BJ (cell line): ENCODE data around the gene ARHGAP33. TPM values are rescaled to one million over a fixed set of nuclear protein-coding genes. Genes with fewer than 3 reads are reported as not detected.

Experiments
- CTCF ChIA-PET: fragments of 350-600 bp; formaldehyde crosslinking; extraction: SDS; loops from one replicate; lab custom pipeline; 2021; ENCODE audit warnings: antibody characterized with exemption, inconsistent platforms; lab: Yijun Ruan, JAX
- POLR2A ChIA-PET: fragments of 300-600 bp; sonication (Branson Sonifier 250); formaldehyde crosslinking; extraction: SDS; loops from one replicate; lab custom pipeline; 2021; ENCODE audit warnings: antibody characterized with exemption; lab: Charles Lee
- DNase-seq: peaks from one replicate; pipeline ENCODE4 v3.0.0-alpha.2; 2011; ENCODE audit warnings: low read depth
- H3K27me3 ChIP-seq: 2 replicates; pipeline ENCODE4 v1.6.0; 2011; ENCODE audit warnings: low read length; ENCODE audit not compliant: control insufficient read depth, insufficient read depth
- H3K36me3 ChIP-seq: 2 replicates; pipeline ENCODE4 v1.5.1; 2011; ENCODE audit warnings: low read length; ENCODE audit not compliant: control insufficient read depth, insufficient read depth
- H3K4me3 ChIP-seq: 2 replicates; pipeline ENCODE4 v1.5.1; 2011; ENCODE audit warnings: low read depth, mild to moderate bottlenecking, control low read depth, low read length
- polyA plus RNA-seq: library from polyadenylated mRNA; depleted of rRNA; stranded (reverse); fragments of >200 nt; gene quantifications from 2 replicates; pipeline ENCODE4 v1.2.3, GENCODE V29; 2011
- TF ChIP-seq, protein P1 (sequence below): IDR thresholded peaks from 2 replicates; pipeline ENCODE4 v1.5.1; 2011; ENCODE audit warnings: low read depth, mild to moderate bottlenecking, control low read depth, inconsistent platforms, low read length, moderate library complexity; ENCODE audit not compliant: insufficient read depth

Gene ARHGAP33
- polyA plus RNA-seq, 1 experiment = 3.6 TPM

GRCh38 chr19:35738021-35738886 is 37.1 kb upstream of the ARHGAP33 start:
- TF ChIP-seq, protein P1, sequence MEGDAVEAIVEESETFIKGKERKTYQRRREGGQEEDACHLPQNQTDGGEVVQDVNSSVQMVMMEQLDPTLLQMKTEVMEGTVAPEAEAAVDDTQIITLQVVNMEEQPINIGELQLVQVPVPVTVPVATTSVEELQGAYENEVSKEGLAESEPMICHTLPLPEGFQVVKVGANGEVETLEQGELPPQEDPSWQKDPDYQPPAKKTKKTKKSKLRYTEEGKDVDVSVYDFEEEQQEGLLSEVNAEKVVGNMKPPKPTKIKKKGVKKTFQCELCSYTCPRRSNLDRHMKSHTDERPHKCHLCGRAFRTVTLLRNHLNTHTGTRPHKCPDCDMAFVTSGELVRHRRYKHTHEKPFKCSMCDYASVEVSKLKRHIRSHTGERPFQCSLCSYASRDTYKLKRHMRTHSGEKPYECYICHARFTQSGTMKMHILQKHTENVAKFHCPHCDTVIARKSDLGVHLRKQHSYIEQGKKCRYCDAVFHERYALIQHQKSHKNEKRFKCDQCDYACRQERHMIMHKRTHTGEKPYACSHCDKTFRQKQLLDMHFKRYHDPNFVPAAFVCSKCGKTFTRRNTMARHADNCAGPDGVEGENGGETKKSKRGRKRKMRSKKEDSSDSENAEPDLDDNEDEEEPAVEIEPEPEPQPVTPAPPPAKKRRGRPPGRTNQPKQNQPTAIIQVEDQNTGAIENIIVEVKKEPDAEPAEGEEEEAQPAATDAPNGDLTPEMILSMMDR = no peak
- H3K36me3 ChIP-seq = peaks cover 35% of the 10 kb centered on the region
- no peaks in the 10 kb centered on the region for H3K27me3 ChIP-seq
- POLR2A ChIA-PET = no interaction called here
- no peak for DNase-seq
- no peak overlapping the region for H3K4me3 ChIP-seq
- CTCF ChIA-PET = interaction anchor here (1.5 kb wide), 1 partner anchor 45 kb away, joined by 5 read pairs; no protein-coding TSS in a partner anchor

- ChIA-PET CTCF (interaction anchor here (0.7 kb wide), 1 partner anchor 207 kb away, joined by 3 read pairs; no protein-coding TSS in a partner anchor), POLR2A (no interaction called here)
- peaks cover 34% of the 10 kb centered on the region for H3K36me3 ChIP-seq
These were observed 36.5 kb upstream of the ARHGAP33 start for GRCh38 chr19:35738887-35739229.

DNA sequence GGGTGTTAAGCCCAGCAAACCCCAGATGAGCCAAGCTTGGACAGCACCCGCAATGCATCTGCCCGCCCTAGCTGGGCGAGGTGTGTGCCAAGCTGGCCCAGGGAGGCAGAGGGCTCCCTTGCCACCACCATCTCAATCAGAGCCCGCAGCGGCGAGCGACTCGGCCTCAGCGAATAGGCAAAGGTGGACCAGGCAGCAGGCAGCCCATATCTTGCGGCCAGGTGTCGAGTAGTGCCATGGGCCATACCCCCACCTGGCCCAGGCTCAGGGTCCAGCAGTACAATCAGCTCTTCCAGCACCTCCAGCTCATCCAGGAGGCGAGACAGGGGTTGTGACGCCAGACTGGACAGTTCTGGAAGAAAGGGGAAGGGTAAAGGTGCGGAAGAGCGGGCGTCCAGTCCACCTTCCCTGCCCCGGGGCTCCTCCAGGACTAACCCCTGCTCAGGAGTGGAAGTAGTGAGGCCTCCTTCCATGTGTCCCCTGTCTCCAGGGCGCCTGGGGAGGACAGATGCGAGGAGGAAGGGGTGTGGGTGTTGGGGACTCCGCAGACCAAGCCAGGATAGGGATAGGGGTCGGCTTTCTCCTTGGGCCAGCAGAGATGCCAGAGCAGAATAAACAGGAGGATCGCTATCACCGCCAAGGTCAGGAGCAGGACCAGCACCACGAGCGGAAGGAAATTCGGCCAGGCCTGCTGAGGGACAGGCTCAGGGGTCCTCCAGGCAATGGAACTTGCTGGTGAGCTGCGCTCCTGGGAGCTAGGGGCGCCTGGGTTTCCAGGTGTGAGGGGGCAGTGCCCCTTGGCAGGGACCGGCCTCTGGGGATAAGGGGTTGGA is 35.9 kb upstream of the ARHGAP33 start:
- H3K27me3 ChIP-seq = no peaks in the 10 kb centered on the region
- TF ChIP-seq, protein P1 = no peak
- DNase-seq = no peak
- ChIA-PET POLR2A (no interaction called here), CTCF (interaction anchor here (0.7 to 1.3 kb wide), 3 partner anchors 11 to 207 kb away, joined by 3 to 4 read pairs (median 3); no protein-coding TSS in a partner anchor)
- no peak overlapping the region; the same call in 1 of the 2 replicates for H3K4me3 ChIP-seq
- peaks cover 32% of the 10 kb centered on the region for H3K36me3 ChIP-seq

More at GRCh38 chr19:35738887-35739229, 36.5 kb upstream of the ARHGAP33 start:
- TF ChIP-seq, protein P1 = no peak
- Histone ChIP-seq H3K27me3 (no peaks in the 10 kb centered on the region), H3K4me3 (no peak overlapping the region)
- no peak for DNase-seq

- Histone ChIP-seq H3K27me3 (no peaks in the 10 kb centered on the region), H3K4me3 (peak overlapping the region; percentile 53), H3K36me3 (peaks cover 29% of the 10 kb centered on the region)
- ChIA-PET CTCF (interaction anchor here (0.6 to 1.3 kb wide), 5 partner anchors 8 to 84 kb away, joined by 3 to 6 read pairs (median 4); no protein-coding TSS in a partner anchor), POLR2A (interaction anchor here (0.6 kb wide), 1 partner anchor 10 kb away, joined by 4 read pairs; no protein-coding TSS in a partner anchor)
- DNase-seq = no peak
- TF ChIP-seq, protein P1 = no peak
These were observed 35.3 kb upstream of the ARHGAP33 start for GRCh38 chr19:35740108-35740422.
